NB4 (cell line): ENCODE data around the gene ACACA.

ENCODE experiments used
- DNase-seq: peaks from one replicate; pipeline ENCODE4 v3.0.0; 2010; ENCODE audit warnings: low read depth
- H3K4me3 ChIP-seq: one replicate; pipeline ENCODE4 v1.5.1; 2011; ENCODE audit warnings: mild to moderate bottlenecking, low read depth, low read length, moderate library complexity
- MYC ChIP-seq: IDR thresholded peaks from 2 replicates; pipeline ENCODE4 v1.6.1; 2011; ENCODE audit warnings: low read depth, low read length
- POLR2A ChIP-seq: IDR thresholded peaks from 2 replicates; pipeline ENCODE4 v1.6.1; 2011; ENCODE audit warnings: mild to moderate bottlenecking; ENCODE audit not compliant: insufficient read length; ENCODE audit errors: extremely low read depth
- TF ChIP-seq, protein P1 (sequence below): IDR thresholded peaks from 2 replicates; pipeline ENCODE4 v1.6.1; 2011; ENCODE audit warnings: low read depth, low read length
- TF ChIP-seq, protein P2 (sequence below): IDR thresholded peaks from one replicate; pipeline ENCODE4 v1.5.1; 2012; ENCODE audit warnings: low read depth, low read length

Gene ACACA

DNA sequence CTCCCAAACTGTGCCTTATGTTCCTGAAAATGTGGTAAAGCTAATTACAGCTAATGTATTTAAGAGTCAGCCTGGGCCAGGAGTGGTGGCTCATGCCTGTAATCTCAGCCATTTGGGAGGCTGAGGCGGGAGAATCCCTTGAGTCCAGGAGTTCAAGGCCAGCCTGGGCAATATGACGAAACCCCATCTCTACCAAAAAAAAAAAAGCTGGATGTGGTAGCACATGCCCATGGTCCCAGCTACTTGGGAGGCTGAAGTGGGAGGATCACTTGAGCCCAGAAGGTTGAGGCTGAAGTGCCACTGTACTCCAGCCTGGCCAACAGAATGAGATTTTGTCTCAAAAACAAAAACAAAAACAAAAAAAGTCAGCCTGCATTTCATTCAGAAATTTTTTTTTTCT lies 64.0 kb downstream of the ACACA start:
- H3K4me3 ChIP-seq, result no peak overlapping the region
- no peak for DNase-seq
- TF ChIP-seq MYC, result no peak
- TF ChIP-seq, protein P1, sequence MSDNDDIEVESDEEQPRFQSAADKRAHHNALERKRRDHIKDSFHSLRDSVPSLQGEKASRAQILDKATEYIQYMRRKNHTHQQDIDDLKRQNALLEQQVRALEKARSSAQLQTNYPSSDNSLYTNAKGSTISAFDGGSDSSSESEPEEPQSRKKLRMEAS, result no peak
- no peak for TF ChIP-seq POLR2A
- TF ChIP-seq, protein P2, sequence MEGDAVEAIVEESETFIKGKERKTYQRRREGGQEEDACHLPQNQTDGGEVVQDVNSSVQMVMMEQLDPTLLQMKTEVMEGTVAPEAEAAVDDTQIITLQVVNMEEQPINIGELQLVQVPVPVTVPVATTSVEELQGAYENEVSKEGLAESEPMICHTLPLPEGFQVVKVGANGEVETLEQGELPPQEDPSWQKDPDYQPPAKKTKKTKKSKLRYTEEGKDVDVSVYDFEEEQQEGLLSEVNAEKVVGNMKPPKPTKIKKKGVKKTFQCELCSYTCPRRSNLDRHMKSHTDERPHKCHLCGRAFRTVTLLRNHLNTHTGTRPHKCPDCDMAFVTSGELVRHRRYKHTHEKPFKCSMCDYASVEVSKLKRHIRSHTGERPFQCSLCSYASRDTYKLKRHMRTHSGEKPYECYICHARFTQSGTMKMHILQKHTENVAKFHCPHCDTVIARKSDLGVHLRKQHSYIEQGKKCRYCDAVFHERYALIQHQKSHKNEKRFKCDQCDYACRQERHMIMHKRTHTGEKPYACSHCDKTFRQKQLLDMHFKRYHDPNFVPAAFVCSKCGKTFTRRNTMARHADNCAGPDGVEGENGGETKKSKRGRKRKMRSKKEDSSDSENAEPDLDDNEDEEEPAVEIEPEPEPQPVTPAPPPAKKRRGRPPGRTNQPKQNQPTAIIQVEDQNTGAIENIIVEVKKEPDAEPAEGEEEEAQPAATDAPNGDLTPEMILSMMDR, result no peak

DNA sequence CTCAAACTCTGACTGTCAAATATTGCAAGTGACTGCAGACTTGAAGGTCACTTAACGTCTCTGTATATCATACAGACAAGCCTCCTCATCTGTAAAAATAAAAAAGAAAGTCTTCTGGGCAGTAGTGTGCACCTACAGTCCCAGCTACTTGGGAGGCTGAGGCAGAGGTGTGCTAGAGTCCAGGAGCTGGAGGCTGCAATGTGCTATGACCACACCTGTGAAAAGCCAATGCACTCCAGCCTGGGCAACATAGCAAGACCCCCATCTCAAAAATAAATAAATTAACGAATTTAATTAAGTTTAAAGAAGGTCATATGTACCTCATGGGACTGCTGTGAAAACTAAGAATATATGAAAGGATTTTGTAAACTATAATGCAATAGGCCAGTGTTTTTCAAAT lies 65.8 kb downstream of the ACACA start:
- H3K4me3 ChIP-seq, result no peak overlapping the region
- TF ChIP-seq MYC (no peak), POLR2A (no peak)
- TF ChIP-seq, protein P2, result no peak
- TF ChIP-seq, protein P1, result no peak
- no peak for DNase-seq

DNA sequence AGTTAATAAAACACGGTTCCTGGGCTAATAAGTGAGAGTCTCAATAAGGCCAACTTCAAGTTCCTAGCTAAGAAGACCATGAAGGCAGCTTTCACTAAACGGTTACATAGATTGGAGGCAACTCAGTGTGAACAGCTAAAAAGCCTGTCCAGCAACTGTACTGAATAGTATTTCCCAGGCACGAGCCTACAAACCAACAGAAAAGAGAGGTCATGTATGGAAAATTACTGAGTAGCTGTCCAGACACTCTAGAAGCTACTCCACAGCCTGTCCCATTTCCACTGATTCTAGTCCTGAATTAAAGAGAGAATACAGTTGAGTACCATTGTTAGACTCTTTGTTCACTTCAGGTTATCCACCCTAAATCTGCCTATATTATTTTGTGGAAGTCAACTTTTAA lies 67.3 kb downstream of the ACACA start:
- no peak overlapping the region for H3K4me3 ChIP-seq
- DNase-seq, result no peak
- TF ChIP-seq MYC (no peak), POLR2A (no peak)
- TF ChIP-seq, protein P2, result no peak
- TF ChIP-seq, protein P1, result no peak

DNA sequence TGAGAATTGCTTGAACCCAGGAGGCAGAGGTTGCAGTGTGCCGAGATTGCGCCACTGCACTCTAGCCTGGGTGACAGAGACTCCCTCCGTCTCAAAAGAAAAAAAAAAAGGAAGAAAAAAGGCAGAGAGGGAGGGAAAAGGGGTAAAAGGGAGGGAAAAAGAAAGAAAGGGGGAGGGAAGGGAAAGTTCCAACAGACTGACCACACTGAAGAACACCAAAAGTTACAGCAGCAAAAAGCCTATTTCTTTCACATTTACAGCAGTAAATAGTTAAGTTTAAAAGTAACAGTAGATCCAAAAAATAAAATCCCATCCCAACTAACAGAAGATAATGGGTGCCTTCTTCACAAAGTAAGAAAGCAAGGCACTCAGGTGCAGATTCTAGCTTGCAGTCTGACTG lies 67.8 kb downstream of the ACACA start:
- TF ChIP-seq POLR2A, result no peak
- no peak for TF ChIP-seq MYC
- TF ChIP-seq, protein P2, result no peak
- TF ChIP-seq, protein P1, result no peak
- H3K4me3 ChIP-seq, result no peak overlapping the region
- DNase-seq, result peak; percentile 30

DNA sequence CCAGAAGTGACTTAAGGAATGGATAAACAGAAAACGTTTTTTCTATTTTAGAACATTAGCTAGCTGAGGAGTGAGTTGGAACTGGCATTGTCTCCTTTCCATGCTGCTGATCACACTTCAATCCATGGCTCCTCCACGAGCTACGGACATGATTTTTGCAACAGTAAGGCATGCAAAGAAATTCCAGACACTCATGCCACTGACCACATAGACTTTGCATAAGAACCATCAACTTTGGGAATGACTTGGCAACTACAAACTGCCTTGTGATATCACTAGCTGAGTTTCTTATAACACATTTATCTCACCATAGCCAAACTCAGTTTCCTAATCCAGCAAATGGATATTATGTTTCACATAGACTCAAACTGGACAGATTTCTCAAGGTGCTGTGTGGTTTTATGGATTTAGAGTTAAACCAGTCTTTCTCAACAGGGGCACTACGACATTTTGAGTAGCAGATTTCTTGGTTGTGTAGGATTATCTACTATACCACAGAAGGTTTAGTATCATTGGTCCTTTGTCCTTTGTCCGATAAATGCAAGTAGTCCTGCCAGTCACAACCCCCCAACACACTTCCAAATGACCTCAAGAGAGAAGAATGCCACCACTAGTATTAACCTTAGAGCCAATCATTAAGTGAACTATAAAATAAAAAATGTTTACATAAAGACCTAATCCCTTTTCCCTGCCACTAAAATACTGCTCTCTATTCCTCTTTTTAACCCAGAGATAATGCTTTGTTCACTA lies 79.1 kb downstream of the ACACA start:
- TF ChIP-seq, protein P2, result no peak
- TF ChIP-seq MYC (no peak), POLR2A (no peak)
- TF ChIP-seq, protein P1, result no peak
- H3K4me3 ChIP-seq, result no peak overlapping the region
- no peak for DNase-seq
